Right forelimb (tissue), 1 donor: Measurements from ENCODE around the gene TCEAL9.
"Not testable (repeated sequence)": the region's sequence is repeated elsewhere in the genome, so short reads cannot be mapped to it uniquely, and the experiment has no call there.

ENCODE experiments used
- DNase-seq: peaks from one replicate; pipeline ENCODE4 v3.0.0-alpha.2; 2018

The TCEAL9 gene, protein sequence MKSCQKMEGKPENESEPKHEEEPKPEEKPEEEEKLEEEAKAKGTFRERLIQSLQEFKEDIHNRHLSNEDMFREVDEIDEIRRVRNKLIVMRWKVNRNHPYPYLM

DNA sequence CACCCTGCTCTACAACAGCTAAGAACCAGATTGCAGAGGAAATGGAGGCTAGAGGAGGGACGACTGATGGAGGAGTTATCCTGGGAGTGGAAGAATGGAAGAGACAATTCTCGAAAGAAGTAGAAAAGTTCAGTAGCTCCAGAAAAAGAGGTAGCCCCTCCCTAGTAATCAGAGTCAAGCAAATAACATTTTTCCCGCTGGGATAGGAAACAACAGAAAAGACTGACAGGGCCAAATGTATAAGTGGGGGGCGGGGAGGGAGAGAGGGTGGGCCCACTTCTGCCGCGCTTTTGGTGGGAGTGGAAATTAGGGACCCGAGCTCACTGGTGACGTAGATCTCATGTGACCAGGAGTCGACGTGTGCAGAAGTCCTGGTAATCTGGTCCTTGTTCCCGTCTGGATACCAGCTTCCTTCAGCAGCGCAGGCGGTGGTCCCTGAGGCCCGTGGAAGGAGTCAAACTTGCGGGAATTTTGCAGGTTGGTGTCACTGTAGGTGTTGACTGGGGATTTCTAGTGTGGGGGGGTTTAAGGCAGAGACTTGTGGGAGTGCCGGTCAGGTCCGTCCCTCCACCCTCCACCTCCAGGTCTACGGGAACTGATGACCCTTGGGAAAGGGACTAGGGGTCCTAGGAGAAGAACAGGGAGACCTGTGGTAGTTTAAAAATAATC, at the start of gene TCEAL9:
Gene TCEAL9 (plus strand): TSS at position 377 of the 669 bp plus-strand sequence. CDS start 1,179 bp downstream, outside the sequence.
- DNase-seq = peak; percentile 86

DNA sequence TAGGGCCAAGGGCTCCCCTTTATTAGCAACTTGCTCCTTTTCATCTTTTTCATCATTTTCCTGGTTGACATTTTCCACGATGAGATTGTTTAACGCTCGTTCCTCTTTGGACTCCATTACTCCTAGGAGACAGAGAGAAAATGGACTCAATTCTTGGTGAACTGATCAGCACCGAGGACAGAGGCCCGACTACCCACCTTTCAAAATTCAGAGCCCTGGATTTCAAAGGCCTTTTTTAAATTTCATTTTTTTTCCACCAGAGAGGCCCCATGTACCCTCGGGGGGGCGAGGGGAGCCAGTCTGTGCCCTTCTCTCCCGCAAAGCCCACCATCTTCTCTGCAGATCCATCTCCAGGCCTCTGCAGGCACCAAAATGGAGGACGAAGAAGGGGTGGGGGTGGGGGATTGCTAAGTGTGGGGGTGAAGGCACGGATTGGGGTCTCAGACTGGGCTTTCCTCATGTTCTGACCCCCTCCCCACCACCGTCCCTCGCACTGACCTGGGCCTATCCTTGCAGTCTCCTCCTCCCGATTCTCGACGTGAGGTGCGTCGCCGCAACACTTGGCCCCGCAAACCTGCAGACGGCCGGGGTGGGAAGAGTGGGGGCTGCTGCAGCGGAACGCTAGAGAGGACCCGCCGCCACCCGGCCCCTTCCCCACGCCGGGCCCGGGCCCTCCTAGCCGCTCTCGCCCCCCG, 46.3 kb upstream of the TCEAL9 start:
- no peak for DNase-seq

DNA sequence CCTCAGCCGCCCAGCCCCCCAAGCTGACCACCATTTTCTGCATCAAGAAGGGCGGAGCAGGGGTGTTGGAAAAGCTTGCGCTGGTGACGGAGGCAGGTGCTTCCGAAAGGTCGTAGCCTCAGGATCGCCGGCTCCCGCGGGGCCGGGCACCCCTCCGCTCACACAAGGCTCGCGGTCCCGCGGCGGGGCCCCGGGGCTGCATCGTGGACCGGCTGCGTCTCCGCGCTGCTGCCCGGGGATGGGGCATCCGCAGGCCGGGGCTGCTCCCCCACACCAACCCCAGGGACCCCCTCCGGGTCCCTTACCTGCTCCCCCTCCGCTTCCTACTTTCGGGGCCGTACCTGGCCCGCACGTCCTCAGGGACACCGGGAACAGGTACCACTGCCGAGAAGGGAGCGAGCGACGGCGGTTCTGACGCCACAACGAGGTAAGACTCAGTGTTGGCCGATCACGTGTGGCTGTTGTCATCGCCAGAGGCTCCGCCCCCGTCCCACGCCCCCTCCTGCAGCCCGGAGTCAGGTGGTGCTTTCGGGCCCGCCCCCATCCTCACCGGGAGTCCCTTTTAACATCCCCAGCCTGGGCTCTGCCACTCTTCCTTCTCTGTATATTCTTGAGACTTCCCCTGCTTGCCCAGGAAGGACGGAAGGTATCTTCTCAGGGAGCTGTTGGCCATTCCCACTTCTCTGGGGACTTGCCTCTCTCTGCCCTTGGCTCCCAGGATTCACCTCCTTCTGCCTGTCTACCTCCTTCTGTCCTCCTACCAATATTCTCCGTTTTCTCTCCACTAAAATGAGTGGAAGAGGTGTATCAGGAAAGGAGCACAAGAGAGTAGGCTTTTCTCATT, 45.5 kb upstream of the TCEAL9 start, which contains the start of gene BEX2:
Gene BEX2 (minus strand): TSS at position 436 of the 844 bp plus-strand sequence. CDS start 1,014 bp downstream, outside the sequence.
- DNase-seq = peak; percentile 50

GRCh38 chrX:103311399-103311780, 44.9 kb upstream of the TCEAL9 start:
- DNase-seq = no peak

- DNase-seq = peak; percentile 72
Observed at GRCh38 chrX:103329991-103330390, 26.3 kb upstream of the TCEAL9 start, which contains the start of gene TCEAL7. TCEAL7 (plus strand) TSS chrX:103330239; CDS start chrX:103331404, 1,165 bp downstream.

DNA sequence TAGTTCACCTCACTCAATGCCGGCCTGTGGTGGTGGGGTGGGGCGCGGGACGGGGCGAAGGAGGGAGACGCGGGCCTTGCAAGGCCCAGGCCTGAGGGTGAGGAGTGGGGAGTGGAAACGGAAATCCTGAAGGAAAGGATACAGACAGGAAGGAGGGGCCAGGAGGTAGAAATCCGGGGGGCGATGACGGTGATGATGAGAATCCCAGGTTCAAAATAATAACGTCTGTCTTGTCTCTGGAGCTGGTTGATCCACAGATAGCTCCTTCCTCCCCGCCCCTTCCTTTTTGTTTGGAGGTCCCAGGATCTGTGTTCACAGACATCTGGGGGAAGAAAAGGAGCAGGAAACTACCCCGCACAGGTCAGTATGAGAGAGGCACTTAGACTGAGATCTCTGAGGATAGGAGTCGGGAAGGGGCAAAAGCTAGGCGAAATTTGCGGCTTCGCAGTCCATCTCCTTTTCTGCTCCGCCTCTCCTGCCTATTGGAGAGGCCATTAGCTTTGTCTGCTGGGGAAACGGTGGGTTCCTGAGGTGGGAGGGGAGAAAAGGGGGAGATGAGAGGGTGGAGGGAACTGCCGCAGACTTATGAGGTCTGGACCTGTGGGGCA, 25.5 kb upstream of the TCEAL9 start:
- DNase-seq = peak; percentile 48

DNA sequence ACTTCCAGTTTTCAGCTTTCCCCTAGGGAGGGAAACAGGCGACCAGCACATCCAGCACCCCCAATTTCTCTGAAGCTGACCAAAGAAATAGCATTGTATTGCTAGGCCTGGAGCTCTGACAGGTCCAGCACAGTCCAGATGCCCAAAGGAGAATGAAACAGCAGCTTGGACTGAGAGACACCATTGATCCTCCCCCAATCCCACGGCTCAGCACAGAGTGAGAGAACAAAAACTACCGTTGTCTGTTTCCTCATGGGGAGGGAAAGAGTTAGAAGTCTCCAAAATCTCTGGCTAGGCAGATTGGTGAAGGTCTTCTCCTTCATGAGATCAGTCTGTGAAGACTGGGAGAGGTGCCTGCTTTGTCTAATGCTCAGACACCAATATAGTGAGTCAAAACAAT, 17.6 kb upstream of the TCEAL9 start:
- DNase-seq = no peak

GRCh38 chrX:103343105-103343504, 13.2 kb upstream of the TCEAL9 start:
- DNase-seq = no peak

DNA sequence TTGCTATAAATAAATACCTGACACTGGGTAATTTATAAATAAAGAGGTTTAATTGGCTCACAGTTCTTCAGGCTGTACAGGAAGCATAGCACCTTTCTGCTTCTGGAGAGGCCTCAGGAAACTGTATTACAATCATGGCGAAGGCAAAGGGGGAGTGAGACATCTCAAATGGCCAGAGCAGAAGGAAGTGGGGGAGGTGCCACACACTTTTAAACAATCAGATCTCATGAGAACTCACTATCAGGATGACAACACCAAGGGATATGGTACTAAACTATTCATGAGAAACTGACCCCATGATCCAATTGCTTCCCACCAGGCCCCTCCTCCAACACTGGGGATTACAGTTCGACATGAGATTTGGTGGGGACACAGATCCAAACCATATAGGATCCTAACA, 11.7 kb upstream of the TCEAL9 start:
- no peak for DNase-seq

DNA sequence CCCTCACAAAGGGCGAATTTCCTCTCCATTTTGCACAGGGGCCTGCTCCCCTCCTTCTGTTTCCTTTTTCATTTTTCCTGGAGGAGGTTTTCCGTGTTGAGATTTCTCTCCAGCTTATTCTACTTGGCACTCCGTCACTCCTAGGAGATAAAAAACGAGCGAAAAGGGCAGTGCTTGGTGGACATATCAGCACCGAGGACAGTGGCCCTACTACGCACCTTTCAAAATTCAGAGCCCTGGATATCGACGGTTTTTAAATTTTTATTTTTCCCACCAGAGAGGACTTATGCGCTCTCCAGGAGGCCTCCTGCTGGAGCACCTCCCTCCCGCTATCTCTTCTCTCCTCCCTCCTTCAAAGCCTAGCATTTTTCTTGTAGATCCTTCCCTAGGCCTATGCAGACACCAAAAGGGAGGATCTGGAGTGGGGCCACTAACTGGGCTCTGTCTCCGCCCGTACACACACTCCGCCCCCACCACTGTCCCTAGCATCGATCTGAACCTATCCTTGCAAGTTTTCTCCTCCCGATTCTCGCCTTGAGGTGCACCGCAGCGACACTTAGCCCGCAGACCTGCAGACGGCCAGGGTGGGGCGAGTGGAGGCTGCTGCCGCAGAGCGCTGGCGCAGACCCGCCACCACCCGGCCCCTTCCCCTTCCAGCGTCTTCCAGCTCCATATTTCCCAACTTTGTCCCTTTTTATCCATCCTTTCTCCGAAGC, 8.5 kb upstream of the TCEAL9 start:
- DNase-seq = no peak

DNA sequence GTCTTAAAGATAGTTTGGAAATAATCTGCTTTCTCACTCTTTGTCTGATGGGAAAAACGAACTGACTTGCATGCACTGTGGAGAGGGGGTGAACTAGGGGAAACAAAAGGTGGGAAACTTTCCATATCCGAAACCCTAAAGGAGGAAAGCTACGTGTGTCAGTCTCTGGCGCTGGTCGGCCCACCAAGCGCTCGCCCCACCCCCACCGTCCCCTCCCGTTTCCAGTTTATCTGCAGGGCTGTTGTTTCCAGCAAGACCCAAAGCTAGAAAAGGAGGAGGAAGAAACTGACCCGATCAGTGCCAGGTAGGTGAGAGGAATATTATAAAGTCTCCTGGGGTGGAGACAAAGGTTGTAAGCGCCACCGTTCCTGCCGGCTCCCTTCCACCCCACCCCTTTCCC, 552 bp downstream of the TCEAL9 start:
- DNase-seq = peak; percentile 51

- no peak for DNase-seq
Observed at GRCh38 chrX:103357871-103358270, 1.6 kb downstream of the TCEAL9 start.

DNA sequence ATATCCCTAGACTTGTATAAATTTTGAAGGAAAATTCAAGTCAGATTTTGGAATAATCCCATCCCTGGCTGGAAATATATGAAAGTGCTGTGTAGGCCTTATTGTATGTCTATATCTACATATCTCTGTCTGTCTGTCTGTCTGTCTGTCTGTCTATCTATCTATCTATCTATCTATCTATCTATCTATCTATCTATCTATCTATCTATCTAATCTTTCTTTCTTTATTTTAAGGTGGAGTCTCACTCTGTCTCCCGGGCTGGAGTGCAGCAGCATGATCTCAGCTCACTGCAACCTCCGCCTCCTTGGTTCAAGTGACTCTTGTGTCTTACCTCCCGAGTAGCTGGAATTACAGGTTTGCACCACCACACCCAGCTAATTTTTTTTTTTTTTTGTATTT, 3.3 kb downstream of the TCEAL9 start:
- not testable (repeated sequence) for DNase-seq

DNA sequence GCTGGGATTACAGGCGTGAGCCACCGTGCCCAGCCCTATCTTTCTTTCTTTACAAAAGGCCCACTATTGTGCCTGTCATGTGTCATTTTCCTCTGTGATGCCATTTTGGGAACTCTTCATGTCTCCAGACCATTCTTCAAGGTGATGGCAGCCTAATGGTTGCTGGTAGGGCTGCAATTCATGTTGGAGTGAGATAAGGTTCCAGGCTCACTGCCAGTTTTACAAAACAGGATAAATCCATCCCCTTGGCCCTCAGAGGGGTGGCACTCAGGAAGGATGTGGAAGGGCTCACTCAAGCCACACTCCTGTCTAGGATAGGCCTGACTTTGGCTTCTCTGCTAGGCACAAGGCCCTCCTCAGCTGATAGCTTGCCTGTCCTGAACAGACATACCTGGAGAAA, 3.8 kb downstream of the TCEAL9 start:
- DNase-seq = no peak

- no peak for DNase-seq
Observed at GRCh38 chrX:103360916-103361315, 4.6 kb downstream of the TCEAL9 start.

DNA sequence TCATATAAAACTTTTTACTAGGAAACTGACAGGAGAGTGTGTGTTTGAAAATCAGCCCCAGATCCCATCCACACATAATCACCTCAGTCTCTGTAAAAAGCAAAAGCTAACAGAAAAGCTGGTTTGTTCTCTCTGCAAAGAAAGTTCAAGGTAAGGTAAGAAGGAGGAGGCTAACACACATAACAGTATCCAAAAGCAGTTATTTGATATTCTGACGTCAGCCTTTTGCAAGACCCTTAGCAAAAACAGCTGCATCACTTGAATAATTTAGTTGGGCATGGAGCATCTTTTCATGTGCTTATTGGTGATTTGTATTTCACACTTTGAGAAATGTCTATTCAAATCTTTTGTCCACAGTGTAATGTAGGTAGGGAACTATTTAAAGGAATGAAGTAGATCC, 5.5 kb downstream of the TCEAL9 start:
- no peak for DNase-seq

- DNase-seq = no peak
Observed at GRCh38 chrX:103362474-103362873, 6.2 kb downstream of the TCEAL9 start.

DNA sequence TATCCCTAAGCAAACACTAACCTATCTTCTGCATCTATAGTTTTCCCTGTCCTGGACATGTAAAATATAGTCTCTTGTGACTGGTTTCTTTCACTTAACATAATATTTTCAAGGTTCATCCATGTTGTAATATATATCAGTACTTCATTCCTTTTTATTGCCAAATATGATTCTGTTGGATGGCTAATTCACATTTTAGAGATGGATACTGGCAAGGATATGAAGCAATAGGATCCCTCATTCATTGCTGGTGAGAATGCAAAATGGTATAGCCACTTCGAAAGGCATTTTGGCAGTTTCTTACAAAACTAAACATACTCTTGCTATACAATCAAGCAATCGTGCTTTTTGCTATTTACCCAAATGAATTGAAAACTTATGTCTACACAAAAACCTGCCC, 6.7 kb downstream of the TCEAL9 start:
- no peak for DNase-seq

GRCh38 chrX:103367502-103367901, 11.2 kb downstream of the TCEAL9 start:
- DNase-seq = no peak

- no peak for DNase-seq
Observed at GRCh38 chrX:103369479-103369878, 13.2 kb downstream of the TCEAL9 start.

DNA sequence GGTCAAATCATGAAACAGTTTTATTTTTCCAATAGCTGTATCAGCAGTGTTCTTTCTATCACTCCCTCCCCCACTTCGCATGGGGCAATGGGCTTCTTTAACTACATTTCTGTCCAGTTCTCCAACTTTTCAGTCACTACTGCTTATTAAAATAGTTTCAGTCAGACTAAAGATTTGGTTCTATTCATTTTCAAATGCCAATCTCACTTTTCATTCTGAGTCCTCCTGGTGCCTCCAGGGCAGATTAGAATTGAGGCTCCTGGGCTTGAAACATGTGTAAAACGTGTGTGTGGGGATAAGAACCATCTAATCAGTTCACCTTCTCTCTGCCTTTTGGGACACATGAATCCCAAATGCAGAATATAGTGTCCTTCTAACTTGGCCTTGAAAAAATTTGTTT, 16.6 kb downstream of the TCEAL9 start:
- DNase-seq = no peak

DNA sequence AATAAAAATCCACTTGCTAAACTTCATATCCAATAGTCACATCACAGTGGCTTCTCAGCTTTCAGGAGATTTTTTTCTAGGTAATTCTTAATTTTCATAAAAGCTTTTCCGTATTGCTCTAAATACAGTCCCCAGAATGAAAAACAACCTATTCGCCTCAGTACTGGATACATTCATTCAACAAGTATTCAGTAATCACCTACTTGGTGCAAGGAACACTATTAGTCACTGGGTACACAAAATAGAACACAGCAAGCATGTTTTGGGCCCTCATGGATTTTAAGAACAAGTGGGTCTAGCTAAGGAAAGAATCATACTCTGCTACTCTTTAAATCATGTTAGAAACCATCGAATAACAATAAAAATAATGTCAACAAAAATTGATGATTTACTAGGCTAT, 17.3 kb downstream of the TCEAL9 start:
- no peak for DNase-seq
